B cell (primary cell): ENCODE data around the gene KRT28. TPM values are rescaled to one million over a fixed set of nuclear protein-coding genes. Genes with fewer than 3 reads are reported as not detected.

Source experiments
- polyA plus RNA-seq: library from polyadenylated mRNA; depleted of rRNA; stranded (reverse); fragments of >200 nt; gene quantifications from 2 replicates; pipeline ENCODE4 v1.2.3, GENCODE V29; 2012
- total RNA-seq, 2 donors: library from RNA; stranded (reverse); fragments of 120-200 nt in 1 of 2; gene quantifications; 1 replicate in 1 of 2; 2 replicates in 1 of 2; pipeline versions ENCODE4 v1.2.3 to v1.2.4, GENCODE V29; 2013 to 2022

The KRT28 gene
- total and polyA plus RNA-seq, 2 donors (not counting 1 experiment from before 2014, with no cell fraction given): not detected

Other genes with a start within 250 kb of the KRT28 start
- gene CCR7, start 234.5 kb downstream of the KRT28 start, total RNA-seq: 451 and 481 TPM in 2 replicates
- 116 and 142 TPM in 2 replicates for gene CCR7, start 234.5 kb downstream of the KRT28 start, polyA plus RNA-seq
- 123 and 128 TPM in 2 replicates for gene SMARCE1, start 152.1 kb downstream of the KRT28 start, total RNA-seq
- gene SMARCE1, start 152.1 kb downstream of the KRT28 start, polyA plus RNA-seq: 19.9 and 27.7 TPM in 2 replicates
- not detected in 2 replicates for gene KRT222, start 134.8 kb downstream of the KRT28 start, total RNA-seq
- not detected in 2 replicates for gene KRT222, start 134.8 kb downstream of the KRT28 start, polyA plus RNA-seq
- gene KRT24, start 96.2 kb downstream of the KRT28 start, total RNA-seq: not detected in 2 replicates
- not detected in 2 replicates for gene KRT24, start 96.2 kb downstream of the KRT28 start, polyA plus RNA-seq
- not detected in 2 replicates for gene KRT25, start 44.6 kb downstream of the KRT28 start, total RNA-seq
- not detected in 2 replicates for gene KRT25, start 44.6 kb downstream of the KRT28 start, polyA plus RNA-seq
- not detected in 2 replicates for gene KRT26, start 27.8 kb downstream of the KRT28 start, total RNA-seq
- not detected in 2 replicates for gene KRT26, start 27.8 kb downstream of the KRT28 start, polyA plus RNA-seq
- not detected in 2 replicates for gene KRT27, start 17.4 kb downstream of the KRT28 start, total RNA-seq
- not detected in 2 replicates for gene KRT27, start 17.4 kb downstream of the KRT28 start, polyA plus RNA-seq
- gene KRT10, start 22.7 kb upstream of the KRT28 start, total RNA-seq: 29.0 and 32.9 TPM in 2 replicates
- gene KRT10, start 22.7 kb upstream of the KRT28 start, polyA plus RNA-seq: 12.1 and 14.7 TPM in 2 replicates
- gene KRT12, start 67.3 kb upstream of the KRT28 start, total RNA-seq: not detected in 2 replicates
- not detected in 2 replicates for gene KRT12, start 67.3 kb upstream of the KRT28 start, polyA plus RNA-seq
- not detected in 2 replicates for gene KRT20, start 85.3 kb upstream of the KRT28 start, total RNA-seq
- gene KRT20, start 85.3 kb upstream of the KRT28 start, polyA plus RNA-seq: not detected in 2 replicates
- not detected in 2 replicates for gene KRT23, start 137.7 kb upstream of the KRT28 start, total RNA-seq
- gene KRT23, start 137.7 kb upstream of the KRT28 start, polyA plus RNA-seq: 0.06 TPM in 1 of 2 replicates, not detected in the other
- not detected in 2 replicates for gene KRT39, start 167.0 kb upstream of the KRT28 start, total RNA-seq
- gene KRT39, start 167.0 kb upstream of the KRT28 start, polyA plus RNA-seq: not detected in 2 replicates
- gene KRT40, start 184.4 kb upstream of the KRT28 start, total RNA-seq: not detected in 2 replicates
- gene KRT40, start 184.4 kb upstream of the KRT28 start, polyA plus RNA-seq: not detected in 2 replicates
- gene KRTAP3-3, start 194.2 kb upstream of the KRT28 start, total RNA-seq: not detected in 2 replicates
- gene KRTAP3-3, start 194.2 kb upstream of the KRT28 start, polyA plus RNA-seq: not detected in 2 replicates
- gene KRTAP3-2, start 199.9 kb upstream of the KRT28 start, total RNA-seq: not detected in 2 replicates
- not detected in 2 replicates for gene KRTAP3-2, start 199.9 kb upstream of the KRT28 start, polyA plus RNA-seq
- gene KRTAP3-1, start 209.2 kb upstream of the KRT28 start, total RNA-seq: not detected in 2 replicates
- gene KRTAP3-1, start 209.2 kb upstream of the KRT28 start, polyA plus RNA-seq: not detected in 2 replicates
- gene KRTAP1-5, start 227.2 kb upstream of the KRT28 start, total RNA-seq: not detected in 2 replicates
- gene KRTAP1-5, start 227.2 kb upstream of the KRT28 start, polyA plus RNA-seq: not detected in 2 replicates
- not detected in 2 replicates for gene KRTAP1-4, start 230.2 kb upstream of the KRT28 start, total RNA-seq
- gene KRTAP1-4, start 230.2 kb upstream of the KRT28 start, polyA plus RNA-seq: not detected in 2 replicates
- not detected in 2 replicates for gene KRTAP1-3, start 234.9 kb upstream of the KRT28 start, total RNA-seq
- not detected in 2 replicates for gene KRTAP1-3, start 234.9 kb upstream of the KRT28 start, polyA plus RNA-seq
- gene KRTAP1-1, start 241.5 kb upstream of the KRT28 start, total RNA-seq: not detected in 2 replicates
- gene KRTAP1-1, start 241.5 kb upstream of the KRT28 start, polyA plus RNA-seq: not detected in 2 replicates
- not detected in 2 replicates for gene KRTAP2-1, start 247.4 kb upstream of the KRT28 start, total RNA-seq
- gene KRTAP2-1, start 247.4 kb upstream of the KRT28 start, polyA plus RNA-seq: not detected in 2 replicates